WTC11 (cell line): ENCODE measurements around the gene MT1G.

Source experiments
- ETV6 ChIP-seq: sonication (generic); formaldehyde crosslinking; IDR thresholded peaks from 2 replicates; pipeline ENCODE4 v1.8.1; 2022; ENCODE audit warnings: mild to moderate bottlenecking, missing genetic modification reagents
- FOXP1 ChIP-seq: sonication (generic); formaldehyde crosslinking; IDR thresholded peaks from 2 replicates; pipeline ENCODE4 v1.8.0; 2022; ENCODE audit warnings: missing genetic modification reagents, mild to moderate bottlenecking, moderate library complexity, borderline replicate concordance
- JUN ChIP-seq: sonication (generic); formaldehyde crosslinking; IDR thresholded peaks from 2 replicates; pipeline ENCODE4 v1.8.0; 2023; ENCODE audit warnings: mild to moderate bottlenecking, missing genetic modification reagents
- MAX ChIP-seq: sonication (generic); formaldehyde crosslinking; IDR thresholded peaks from 2 replicates; pipeline ENCODE4 v1.8.0; 2022; ENCODE audit warnings: mild to moderate bottlenecking, missing genetic modification reagents
- NR2C2 ChIP-seq: sonication (generic); formaldehyde crosslinking; IDR thresholded peaks from 2 replicates; pipeline ENCODE4 v1.8.0; 2022; ENCODE audit warnings: mild to moderate bottlenecking, missing genetic modification reagents
- NR3C1 ChIP-seq: sonication (generic); formaldehyde crosslinking; conservative IDR thresholded peaks from 2 replicates; pipeline ENCODE4 v1.8.1; 2023; ENCODE audit warnings: low read depth, mild to moderate bottlenecking, missing genetic modification reagents
- SP1 ChIP-seq: sonication (generic); formaldehyde crosslinking; conservative IDR thresholded peaks from 2 replicates; pipeline ENCODE4 v1.8.1; 2022; ENCODE audit warnings: missing genetic modification reagents
- USF2 ChIP-seq: sonication (generic); formaldehyde crosslinking; IDR thresholded peaks from 2 replicates; pipeline ENCODE4 v1.8.1; 2023; ENCODE audit warnings: mild to moderate bottlenecking, missing genetic modification reagents, moderate library complexity
- ZNF263 ChIP-seq: sonication (generic); formaldehyde crosslinking; IDR thresholded peaks from 2 replicates; pipeline ENCODE4 v1.8.1; 2022; ENCODE audit warnings: low read depth, mild to moderate bottlenecking, moderate library complexity, missing genetic modification reagents
- ZNF416 ChIP-seq: fragments of 250-450 bp; sonication (Bioruptor Pico); IDR thresholded peaks from 2 replicates; pipeline ENCODE4 v1.9.0; 2021; ENCODE audit warnings: mild to moderate bottlenecking, inconsistent platforms
- ZNF671 ChIP-seq: fragments of 250-450 bp; sonication (Bioruptor Pico); IDR thresholded peaks from 2 replicates; pipeline ENCODE4 v1.8.0; 2021; ENCODE audit warnings: mild to moderate bottlenecking
- TF ChIP-seq, protein P1 (sequence below): fragments of 200-600 bp; IDR thresholded peaks from 2 replicates; pipeline ENCODE4 v1.8.0; 2022; ENCODE audit warnings: antibody characterized with exemption
- TF ChIP-seq, protein P2 (sequence below): sonication (generic); formaldehyde crosslinking; IDR thresholded peaks from 2 replicates; pipeline ENCODE4 v1.8.1; 2022; ENCODE audit warnings: mild to moderate bottlenecking, moderate library complexity, missing genetic modification reagents

GRCh38 chr16:56630134-56630533 lies 37.7 kb downstream of the MT1G start:
- TF ChIP-seq, protein P1, sequence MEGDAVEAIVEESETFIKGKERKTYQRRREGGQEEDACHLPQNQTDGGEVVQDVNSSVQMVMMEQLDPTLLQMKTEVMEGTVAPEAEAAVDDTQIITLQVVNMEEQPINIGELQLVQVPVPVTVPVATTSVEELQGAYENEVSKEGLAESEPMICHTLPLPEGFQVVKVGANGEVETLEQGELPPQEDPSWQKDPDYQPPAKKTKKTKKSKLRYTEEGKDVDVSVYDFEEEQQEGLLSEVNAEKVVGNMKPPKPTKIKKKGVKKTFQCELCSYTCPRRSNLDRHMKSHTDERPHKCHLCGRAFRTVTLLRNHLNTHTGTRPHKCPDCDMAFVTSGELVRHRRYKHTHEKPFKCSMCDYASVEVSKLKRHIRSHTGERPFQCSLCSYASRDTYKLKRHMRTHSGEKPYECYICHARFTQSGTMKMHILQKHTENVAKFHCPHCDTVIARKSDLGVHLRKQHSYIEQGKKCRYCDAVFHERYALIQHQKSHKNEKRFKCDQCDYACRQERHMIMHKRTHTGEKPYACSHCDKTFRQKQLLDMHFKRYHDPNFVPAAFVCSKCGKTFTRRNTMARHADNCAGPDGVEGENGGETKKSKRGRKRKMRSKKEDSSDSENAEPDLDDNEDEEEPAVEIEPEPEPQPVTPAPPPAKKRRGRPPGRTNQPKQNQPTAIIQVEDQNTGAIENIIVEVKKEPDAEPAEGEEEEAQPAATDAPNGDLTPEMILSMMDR, result no peak
- TF ChIP-seq ZNF263 (CRISPR knock-in tag), result no peak
- TF ChIP-seq USF2 (CRISPR knock-in tag), result no peak
- TF ChIP-seq NR2C2 (CRISPR knock-in tag), result no peak
- TF ChIP-seq, protein P2, sequence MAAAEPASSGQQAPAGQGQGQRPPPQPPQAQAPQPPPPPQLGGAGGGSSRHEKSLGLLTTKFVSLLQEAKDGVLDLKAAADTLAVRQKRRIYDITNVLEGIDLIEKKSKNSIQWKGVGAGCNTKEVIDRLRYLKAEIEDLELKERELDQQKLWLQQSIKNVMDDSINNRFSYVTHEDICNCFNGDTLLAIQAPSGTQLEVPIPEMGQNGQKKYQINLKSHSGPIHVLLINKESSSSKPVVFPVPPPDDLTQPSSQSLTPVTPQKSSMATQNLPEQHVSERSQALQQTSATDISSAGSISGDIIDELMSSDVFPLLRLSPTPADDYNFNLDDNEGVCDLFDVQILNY (CRISPR knock-in tag), result no peak
- TF ChIP-seq ZNF671 (CRISPR knock-in tag), result no peak
- TF ChIP-seq NR3C1 (CRISPR knock-in tag), result no peak
- TF ChIP-seq JUN (CRISPR knock-in tag), result no peak
- TF ChIP-seq MAX, result no peak
- TF ChIP-seq ZNF416 (CRISPR knock-in tag), result no peak
- TF ChIP-seq FOXP1 (CRISPR knock-in tag), result no peak
- TF ChIP-seq SP1, result no peak
- TF ChIP-seq ETV6 (CRISPR knock-in tag), result no peak
